Activated effector memory CD4-positive, alpha-beta T cell treated with anti-CD3 and anti-CD28 coated beads, Interleukin-2, amount 50 U/mL, for 16 hours (primary cell): Measurements from ENCODE around the gene RINT1.
"Not testable (repeated sequence)": the region's sequence is repeated elsewhere in the genome, so short reads cannot be mapped to it uniquely, and the experiment has no call there.

ENCODE experiments used
- DNase-seq: peaks from one replicate; pipeline ENCODE4 v3.0.0-alpha.2; 2020

Gene RINT1

GRCh38 chr7:105531792-105532671 is at the start of gene RINT1:
RINT1 (plus strand) TSS chr7:105532201; CDS start chr7:105532316, 115 bp downstream.
- DNase-seq, result peak; percentile 96

- no peak for DNase-seq
These were observed 44.1 kb upstream of the RINT1 start for GRCh38 chr7:105487579-105488571.

- no peak for DNase-seq
These were observed 42.6 kb upstream of the RINT1 start for GRCh38 chr7:105489409-105489808.

- DNase-seq, result no peak
These were observed 38.6 kb upstream of the RINT1 start for GRCh38 chr7:105493196-105493922.

- DNase-seq, result no peak
These were observed 38.1 kb upstream of the RINT1 start for GRCh38 chr7:105493923-105494315.

- DNase-seq, result no peak
These were observed 35.5 kb upstream of the RINT1 start for GRCh38 chr7:105496521-105496920.

- DNase-seq, result no peak
These were observed 35.0 kb upstream of the RINT1 start for GRCh38 chr7:105497016-105497415.

GRCh38 chr7:105502173-105502572 is 29.8 kb upstream of the RINT1 start:
- DNase-seq, result no peak

GRCh38 chr7:105512415-105512814 is 19.6 kb upstream of the RINT1 start:
- no peak for DNase-seq

GRCh38 chr7:105512926-105513526 is 19.0 kb upstream of the RINT1 start:
- no peak for DNase-seq

GRCh38 chr7:105515610-105516009 is 16.4 kb upstream of the RINT1 start:
- not testable (repeated sequence) for DNase-seq

- DNase-seq, result no peak
These were observed 12.6 kb upstream of the RINT1 start for GRCh38 chr7:105519353-105519752.

GRCh38 chr7:105520620-105521019 is 11.4 kb upstream of the RINT1 start:
- DNase-seq, result not testable (repeated sequence)

GRCh38 chr7:105521027-105521716 is 10.8 kb upstream of the RINT1 start:
- DNase-seq, result peak; percentile 78

GRCh38 chr7:105521717-105522463 is 10.1 kb upstream of the RINT1 start, which contains the start of gene PUS7:
PUS7 (minus strand) TSS chr7:105522271; CDS start chr7:105508512, 13,759 bp downstream.
- DNase-seq, result peak; percentile 93

- DNase-seq, result not testable (repeated sequence)
These were observed 7.6 kb upstream of the RINT1 start for GRCh38 chr7:105524423-105524822.

GRCh38 chr7:105524840-105525239 is 7.2 kb upstream of the RINT1 start:
- DNase-seq, result no peak

GRCh38 chr7:105527737-105528136 is 4.3 kb upstream of the RINT1 start:
- not testable (repeated sequence) for DNase-seq

- DNase-seq, result peak; percentile 39
These were observed 1.9 kb upstream of the RINT1 start for GRCh38 chr7:105530126-105530525.

GRCh38 chr7:105530546-105530945 is 1.5 kb upstream of the RINT1 start:
- no peak for DNase-seq
